ENCODE measurements around the gene AGTPBP1. TPM values are rescaled to one million over a fixed set of nuclear protein-coding genes. Genes with fewer than 3 reads are reported as not detected.

Gene AGTPBP1
- total RNA-seq, 2 experiments from 2014 or later: 24.2 to 37.2 TPM

GRCh38 chr9:85742597-85742936 lies 813 bp upstream of the AGTPBP1 start:
- Histone ChIP-seq H2AFZ (ENCODE audit: low read length) (peak overlapping the region; percentile 83), H3K36me3 (ENCODE audit: insufficient read depth, low read length) (no peaks in the 10 kb centered on the region), H3K79me2 (ENCODE audit: insufficient read depth, low read depth, low read length) (peaks cover 32% of the 10 kb centered on the region), H3K9me3 (ENCODE audit: low read length) (no peaks in the 10 kb centered on the region), H3K9me2 (ENCODE audit: insufficient read depth, low read length) (no peaks in the 10 kb centered on the region), H4K20me1 (ENCODE audit: insufficient read depth, low read length) (peaks cover 16% of the 10 kb centered on the region), H3K27ac (ENCODE audit: low read depth, low read length, poor library complexity, severe bottlenecking) (peak overlapping the region; percentile 70), H3K4me1 (ENCODE audit: insufficient read depth, low read length, poor library complexity, severe bottlenecking) (peaks cover 10% of the 10 kb centered on the region), H3K4me3 (ENCODE audit: low read depth, low read length, poor library complexity, severe bottlenecking) (peak overlapping the region; percentile 92), H3K4me2 (ENCODE audit: low read length) (peak overlapping the region; percentile 72)
- no TSS peak for BruUV-seq (replicated peaks)
- DNase-seq (ENCODE audit: low spot score): no peak
- intact Hi-C loops (cut with micrococcal nuclease; ENCODE audit: unreplicated experiment): loop anchor here (1.0 to 5.0 kb wide), 3 partner anchors 64 to 1760 kb away; partner anchors contain the start of genes HNRNPK, RMI1 and TUT7
- CTCF ChIA-PET (ENCODE audit: unreplicated experiment): interaction anchor here (0.6 kb wide), 2 partner anchors 17 to 45 kb away, joined by 4 to 15 read pairs; no protein-coding TSS in a partner anchor
- POLR2A ChIA-PET: interaction anchor here (0.7 kb wide), 1 partner anchor 185 kb away, joined by 3 read pairs; no protein-coding TSS in a partner anchor
- TF ChIP-seq CTCF (conservative IDR thresholded peaks at IDR 0.05; ENCODE audit: low read length) (no peak), EZH2phosphoT487 (IDR thresholded peaks at IDR 0.05; ENCODE audit: borderline replicate concordance, low read depth, low read length) (no peak)

GRCh38 chr9:85741095-85741874 lies 469 bp downstream of the AGTPBP1 start:
- Histone ChIP-seq H4K20me1 (ENCODE audit: insufficient read depth, low read length) (peaks cover 23% of the 10 kb centered on the region), H3K36me3 (ENCODE audit: insufficient read depth, low read length) (no peaks in the 10 kb centered on the region), H2AFZ (ENCODE audit: low read length) (peak overlapping the region; percentile 48), H3K4me3 (ENCODE audit: low read depth, low read length, poor library complexity, severe bottlenecking) (peak overlapping the region; percentile 92), H3K9me3 (ENCODE audit: low read length) (no peaks in the 10 kb centered on the region), H3K9me2 (ENCODE audit: insufficient read depth, low read length) (no peaks in the 10 kb centered on the region), H3K79me2 (ENCODE audit: insufficient read depth, low read depth, low read length) (peaks cover 45% of the 10 kb centered on the region), H3K4me1 (ENCODE audit: insufficient read depth, low read length, poor library complexity, severe bottlenecking) (peaks cover 10% of the 10 kb centered on the region), H3K27ac (ENCODE audit: low read depth, low read length, poor library complexity, severe bottlenecking) (peak overlapping the region; percentile 63), H3K4me2 (ENCODE audit: low read length) (peak overlapping the region; percentile 79)
- intact Hi-C loops (cut with micrococcal nuclease; ENCODE audit: unreplicated experiment): loop anchor here (2.0 to 5.0 kb wide), 3 partner anchors 42 to 1759 kb away; partner anchors contain the start of genes HNRNPK, RMI1 and TUT7
- ChIA-PET CTCF (ENCODE audit: unreplicated experiment) (no interaction called here), POLR2A (interaction anchor here (0.6 kb wide), 1 partner anchor 89 kb away, joined by 3 read pairs; no protein-coding TSS in a partner anchor)
- DNase-seq (ENCODE audit: low spot score): peak; percentile 65
- TF ChIP-seq CTCF (conservative IDR thresholded peaks at IDR 0.05; ENCODE audit: low read length) (no peak), EZH2phosphoT487 (IDR thresholded peaks at IDR 0.05; ENCODE audit: borderline replicate concordance, low read depth, low read length) (no peak)
- BruUV-seq (replicated peaks): no TSS peak

GRCh38 chr9:85740787-85741094 lies 1.0 kb downstream of the AGTPBP1 start:
- intact Hi-C loops (cut with micrococcal nuclease; ENCODE audit: unreplicated experiment): loop anchor here (2.0 to 5.0 kb wide), 3 partner anchors 42 to 1758 kb away; partner anchors contain the start of genes HNRNPK, RMI1 and TUT7
- H3K79me2 ChIP-seq (ENCODE audit: insufficient read depth, low read depth, low read length): peaks cover 50% of the 10 kb centered on the region

More at GRCh38 chr9:85740787-85741094, 1.0 kb downstream of the AGTPBP1 start:
- Histone ChIP-seq H4K20me1 (ENCODE audit: insufficient read depth, low read length) (peaks cover 23% of the 10 kb centered on the region), H3K27ac (ENCODE audit: low read depth, low read length, poor library complexity, severe bottlenecking) (peak overlapping the region; percentile 63), H3K9me2 (ENCODE audit: insufficient read depth, low read length) (no peaks in the 10 kb centered on the region), H3K4me2 (ENCODE audit: low read length) (peak overlapping the region; percentile 79), H3K4me3 (ENCODE audit: low read depth, low read length, poor library complexity, severe bottlenecking) (peak overlapping the region; percentile 92), H2AFZ (ENCODE audit: low read length) (peak overlapping the region; percentile 48; the same call in 1 of the 2 replicates), H3K36me3 (ENCODE audit: insufficient read depth, low read length) (no peaks in the 10 kb centered on the region), H3K9me3 (ENCODE audit: low read length) (no peaks in the 10 kb centered on the region), H3K4me1 (ENCODE audit: insufficient read depth, low read length, poor library complexity, severe bottlenecking) (peaks cover 10% of the 10 kb centered on the region)
- no TSS peak for BruUV-seq (replicated peaks)
- POLR2A ChIA-PET: interaction anchor here (0.6 kb wide), 1 partner anchor 177 kb away, joined by 3 read pairs; no protein-coding TSS in a partner anchor
- TF ChIP-seq CTCF (conservative IDR thresholded peaks at IDR 0.05; ENCODE audit: low read length) (no peak), EZH2phosphoT487 (IDR thresholded peaks at IDR 0.05; ENCODE audit: borderline replicate concordance, low read depth, low read length) (no peak)
- CTCF ChIA-PET (ENCODE audit: unreplicated experiment): no interaction called here
- no peak for DNase-seq (ENCODE audit: low spot score)
